K562 (cell line): ENCODE data around the gene MTRFR. TPM values are rescaled to one million over a fixed set of nuclear protein-coding genes. Genes with fewer than 3 reads are reported as not detected.
"Not testable (repeated sequence)": the region's sequence is repeated elsewhere in the genome, so short reads cannot be mapped to it uniquely, and the experiment has no call there.

Source experiments
- ATAC-seq: fragments of 200-7000 bp; cut with Tn5 transposase; 3 replicates; pipeline ENCODE4 v1.9.1; 2020; ENCODE audit warnings: moderate library complexity
- BruUV-seq: library from RNA; stranded (reverse); fragments of 400-500 nt; replicated peaks from 2 replicates; lab custom pipeline; 2021; lab: Mats Ljungman, UMichigan
- CTCF ChIA-PET: fragments of 300-600 bp; formaldehyde crosslinking; extraction: SDS; loops from one replicate; lab custom pipeline; 2021; ENCODE audit warnings: low intra/inter-chr PET ratio; lab: Yijun Ruan, JAX
- POLR2A ChIA-PET: fragments of 300-600, 350-650 bp; sonication (Branson Sonifier 250); formaldehyde crosslinking; extraction: SDS; loops from one replicate; lab custom pipeline; 2021; ENCODE audit warnings: antibody characterized with exemption, inconsistent platforms; lab: Yijun Ruan, JAX
- DNase-seq, 4 experiments: peaks; one replicate each; pipeline versions ENCODE4 v3.0.0 to v3.0.0-alpha.2; 2011 to 2018; ENCODE audit warnings: low spot score in 3 of 4, mixed read lengths in 3 of 4; ENCODE audit errors: extremely low read depth in 1 of 4
- FAIRE-seq: peaks from 2 replicates; lab custom pipeline; 2011; peaks lifted over from hg19 to GRCh38; lab: Jason Lieb, UNC
- H2AFZ ChIP-seq: 2 replicates; pipeline ENCODE4 v1.6.0; 2011; ENCODE audit warnings: low read depth, low read length, control low read depth, inconsistent platforms
- H3K27ac ChIP-seq: fragments of 200-600 bp; 3 replicates; pipeline ENCODE4 v1.8.0; 2011; ENCODE audit warnings: low read depth, mild to moderate bottlenecking, control low read depth, inconsistent platforms, low read length, moderate library complexity, mixed read lengths; ENCODE audit errors: extremely low read depth
- H3K27me3 ChIP-seq, 2 experiments: fragments of 300-600 bp in 1 of 2; 2 replicates in 1 of 2; 3 replicates in 1 of 2; pipeline versions ENCODE4 v1.6.0 to v1.8.0; 2011; ENCODE audit warnings: inconsistent platforms in 2 of 2, low read length in 2 of 2, mild to moderate bottlenecking in 1 of 2, mixed read lengths in 1 of 2, moderate library complexity in 1 of 2; ENCODE audit not compliant: control insufficient read depth in 2 of 2, insufficient read depth in 2 of 2
- H3K36me3 ChIP-seq: fragments of 300-600 bp; 3 replicates; pipeline ENCODE4 v1.8.0; 2011; ENCODE audit warnings: mild to moderate bottlenecking, low read length, inconsistent platforms; ENCODE audit not compliant: control insufficient read depth, insufficient read depth
- H3K4me1 ChIP-seq, 2 experiments: fragments of 200-600 bp in 1 of 2; replicated peaks in 1 of 2; 2 replicates in 1 of 2; 3 replicates in 1 of 2; pipeline versions ENCODE4 v1.5.1 to v1.8.0; 2011; ENCODE audit warnings: inconsistent platforms in 2 of 2, low read length in 2 of 2, mild to moderate bottlenecking in 1 of 2, mixed read lengths in 1 of 2, moderate library complexity in 1 of 2; ENCODE audit not compliant: control insufficient read depth in 2 of 2, insufficient read depth in 2 of 2
- H3K4me2 ChIP-seq: 2 replicates; pipeline ENCODE4 v1.6.1; 2011; ENCODE audit warnings: low read length, control low read depth, inconsistent platforms, mixed read lengths; ENCODE audit not compliant: insufficient read depth
- H3K4me3 ChIP-seq: fragments of 200-600 bp; sonication (generic), shearing (Covaris generic); 2 replicates; pipeline ENCODE4 v1.5.1; 2016; ENCODE audit warnings: control low read depth, inconsistent platforms
- H3K79me2 ChIP-seq: fragments of 200-600 bp; 3 replicates; pipeline ENCODE4 v1.8.0; 2011; ENCODE audit warnings: low read length, inconsistent platforms; ENCODE audit not compliant: control insufficient read depth, insufficient read depth
- H3K9ac ChIP-seq, 2 experiments: 2 replicates each; pipeline versions ENCODE4 v1.6.0 to v1.6.1; 2011; ENCODE audit warnings: low read depth in 2 of 2, low read length in 2 of 2, control low read depth in 1 of 2, inconsistent platforms in 1 of 2, mild to moderate bottlenecking in 1 of 2, mixed read lengths in 1 of 2; ENCODE audit not compliant: insufficient read depth in 1 of 2
- H3K9me1 ChIP-seq: one replicate; pipeline ENCODE4 v1.6.0; 2011; ENCODE audit warnings: inconsistent platforms, mild to moderate bottlenecking, low read length, moderate library complexity; ENCODE audit not compliant: control insufficient read depth, insufficient read depth
- H3K9me3 ChIP-seq: replicated peaks from 2 replicates; pipeline ENCODE4 v1.5.1; 2011; ENCODE audit warnings: low read depth, low read length, inconsistent platforms; ENCODE audit not compliant: control insufficient read depth, insufficient read depth
- H4K20me1 ChIP-seq: replicated peaks from 2 replicates; pipeline ENCODE4 v1.6.1; 2011; ENCODE audit warnings: low read length, inconsistent platforms, mixed read lengths; ENCODE audit not compliant: control insufficient read depth, insufficient read depth
- ARID2 ChIP-seq: fragments of 450-650 bp; IDR thresholded peaks from 2 replicates; pipeline ENCODE4 v1.6.1; 2017; ENCODE audit warnings: antibody characterized with exemption, mild to moderate bottlenecking
- CBFB ChIP-seq: sonication (generic); formaldehyde crosslinking; IDR thresholded peaks from 2 replicates; pipeline ENCODE4 v1.4.0; 2020; ENCODE audit warnings: mild to moderate bottlenecking, missing genetic modification reagents
- CEBPB ChIP-seq: fragments of 450-650 bp; IDR thresholded peaks from 2 replicates; pipeline ENCODE4 v1.6.1; 2016; ENCODE audit warnings: missing genetic modification characterization, missing compliant biosample characterization
- CTBP1 ChIP-seq: fragments of 450-650 bp; IDR thresholded peaks from 2 replicates; pipeline ENCODE4 v1.6.1; 2016; ENCODE audit warnings: borderline replicate concordance
- ELF4 ChIP-seq: fragments of 450-650 bp; formaldehyde crosslinking; IDR thresholded peaks from 2 replicates; pipeline ENCODE4 v1.4.0; 2022; ENCODE audit warnings: missing genetic modification characterization
- HDGF ChIP-seq: fragments of 450-650 bp; IDR thresholded peaks from 2 replicates; pipeline ENCODE4 v1.6.1; 2016
- IFI16 ChIP-seq: fragments of 250-450 bp; sonication (Bioruptor Pico); IDR thresholded peaks from 2 replicates; pipeline ENCODE4 v2.1.2; 2022; ENCODE audit warnings: mild to moderate bottlenecking, inconsistent platforms
- IRF2 ChIP-seq: sonication (generic); formaldehyde crosslinking; IDR thresholded peaks from 2 replicates; pipeline ENCODE4 v1.8.1; 2022; ENCODE audit warnings: mild to moderate bottlenecking, missing genetic modification reagents
- NCOA6 ChIP-seq: fragments of 450-650 bp; IDR thresholded peaks from 2 replicates; pipeline ENCODE4 v1.6.1; 2017; ENCODE audit warnings: mild to moderate bottlenecking
- SETDB1 ChIP-seq: IDR thresholded peaks from one replicate; pipeline ENCODE4 v1.6.1; 2012; ENCODE audit warnings: low read length, control low read depth, inconsistent platforms
- SMARCA5 ChIP-seq: fragments of 450-650 bp; IDR thresholded peaks from 2 replicates; pipeline ENCODE4 v1.6.1; 2016
- SRF ChIP-seq, 2 experiments: fragments of 250-450, 450-650 bp in 1 of 2; sonication (Bioruptor Pico) in 1 of 2; sonication (generic) in 1 of 2; formaldehyde crosslinking; IDR thresholded peaks; 2 replicates each; pipeline versions ENCODE4 v1.5.0 to v1.5.1; 2020 to 2022; ENCODE audit warnings: mild to moderate bottlenecking in 1 of 2, missing genetic modification reagents in 1 of 2
- TRIM28 ChIP-seq: fragments of 450-650 bp; IDR thresholded peaks from 2 replicates; pipeline ENCODE4 v1.6.1; 2017
- XRCC3 ChIP-seq: fragments of 450-650 bp; IDR thresholded peaks from 2 replicates; pipeline ENCODE4 v1.6.1; 2017; ENCODE audit warnings: mild to moderate bottlenecking, moderate library complexity
- ZNF212 ChIP-seq: fragments of 450-650 bp; formaldehyde crosslinking; IDR thresholded peaks from 2 replicates; pipeline ENCODE4 v1.4.0; 2020; ENCODE audit warnings: mild to moderate bottlenecking
- ZNF561 ChIP-seq: fragments of 450-650 bp; formaldehyde crosslinking; conservative IDR thresholded peaks from 2 replicates; pipeline ENCODE4 v1.4.0; 2020; ENCODE audit warnings: mild to moderate bottlenecking, moderate library complexity
- ZNF583 ChIP-seq: fragments of 250-450 bp; sonication (Bioruptor Pico); IDR thresholded peaks from 2 replicates; pipeline ENCODE4 v1.4.0; 2020
- whole genome bisulfite sequencing: fragments of 100-300 bp; shearing (Covaris generic); methylation state at CpG from one replicate; pipeline ENCODE4 v1.1.6; 2016; ENCODE audit warnings: low coverage, mixed read lengths; ENCODE audit not compliant: insufficient coverage; ENCODE audit errors: missing lambda C conversion rate; 5-methylcytosine and 5-hydroxymethylcytosine counted together
- in situ Hi-C: fragments of 300-500 bp; cut with MboI; formaldehyde crosslinking; loops from 4 replicates; pipeline ENCODE4 v1.15.0; 2018; ENCODE audit warnings: inconsistent platforms, mixed read lengths
- intact Hi-C: fragments of 100-400 bp; cut with micrococcal nuclease; formaldehyde crosslinking; loops from 2 replicates; pipeline ENCODE4 v1.14.2; 2022
- polyA plus RNA-seq, 8 experiments: library from polyadenylated mRNA; depleted of rRNA in 4 of 8; stranded (reverse) in 5 of 8; unstranded in 3 of 8; fragments of >200 nt; fragmentation: Nextera tagmentation in 2 of 8; fragmentation: Illumina TruSeq in 1 of 8; extraction: Ambion mirVana in 2 of 8; extraction: Trizol in 1 of 8; gene quantifications; 2 replicates each; pipeline versions ENCODE4 v1.2.1 to v1.2.3, GENCODE V29; 2011 to 2014; ENCODE audit warnings: inconsistent platforms in 1 of 8, missing spikeins in 1 of 8
- total RNA-seq, 7 experiments: library from RNA; depleted of rRNA in 6 of 7; stranded (reverse); fragments of >200 nt in 6 of 7; fragmentation: Illumina TruSeq in 2 of 7; extraction: Trizol in 2 of 7; gene quantifications; 2 replicates each; pipeline versions ENCODE4 v1.2.1 to v1.2.3, GENCODE V29; 2011 to 2021; ENCODE audit warnings: low replicate concordance in 1 of 7
- TF ChIP-seq, protein P1 (sequence below): fragments of 250-450 bp; sonication (Bioruptor Pico); IDR thresholded peaks from 2 replicates; pipeline ENCODE4 v1.5.0; 2022; ENCODE audit warnings: mild to moderate bottlenecking
- TF ChIP-seq, protein P2 (sequence below): fragments of 250-450 bp; sonication (Bioruptor Pico); IDR thresholded peaks from 2 replicates; pipeline ENCODE4 v1.8.0; 2021; ENCODE audit warnings: moderate library complexity, mild to moderate bottlenecking, inconsistent platforms
- TF ChIP-seq, protein P3 (sequence below): fragments of 250-450 bp; sonication (Bioruptor Pico); IDR thresholded peaks from 2 replicates; pipeline ENCODE4 v1.5.0; 2021; ENCODE audit warnings: mild to moderate bottlenecking, moderate library complexity

MTRFR gene
- total and polyA plus RNA-seq, 9 of the 15 experiments (the other 6 are each of a cell fraction or from before 2014, with no cell fraction given), result 16.7 to 55.6 (median 34.7) TPM

DNA sequence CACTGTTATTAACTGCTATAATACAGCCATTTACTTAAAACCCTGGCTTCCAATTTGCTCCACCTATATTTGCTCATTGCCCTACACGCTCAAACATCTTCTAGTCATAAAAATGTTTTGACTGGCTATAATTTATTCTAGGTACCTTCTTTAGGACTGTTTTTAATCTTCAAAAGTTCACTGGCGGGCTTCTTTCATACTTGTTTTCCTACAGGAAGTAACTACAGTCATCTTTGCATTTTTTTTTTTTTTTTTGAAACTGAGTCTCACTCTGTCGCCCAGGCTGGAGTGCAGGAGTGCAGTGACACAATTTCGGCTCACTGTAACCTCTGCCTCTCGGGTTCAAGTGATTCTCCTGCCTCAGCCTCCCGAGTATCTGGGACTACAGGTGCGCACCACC, 32.8 kb upstream of the MTRFR start:
- POLR2A ChIA-PET, result interaction anchor here (0.6 to 1.8 kb wide), 2 partner anchors 22 to 1545 kb away, joined by 3 to 4 read pairs; no protein-coding TSS in a partner anchor
- H3K4me2 ChIP-seq, result no peak overlapping the region

DNA sequence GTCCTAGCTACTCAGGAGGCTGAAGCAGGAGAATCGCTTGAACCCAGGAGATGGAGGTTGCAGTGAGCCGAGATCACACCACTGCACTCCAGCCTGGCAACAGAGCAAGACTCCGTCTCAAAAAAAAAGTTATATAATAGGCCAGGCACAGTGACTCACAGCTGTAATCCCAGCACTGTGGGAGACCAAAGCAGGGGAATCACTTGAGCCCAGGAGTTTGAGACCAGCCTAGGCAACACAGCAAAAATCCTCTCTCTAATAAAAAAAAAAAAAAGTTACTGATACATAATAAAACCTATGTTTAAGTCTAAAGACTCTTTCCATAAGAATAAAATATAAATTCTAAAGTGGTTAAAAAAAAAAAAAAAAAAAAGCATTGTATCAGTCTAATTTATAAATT, 26.4 kb upstream of the MTRFR start:
- H3K9me1 ChIP-seq, DNase-seq, H3K9me3 ChIP-seq, CTCF ChIA-PET, H2AFZ ChIP-seq, H4K20me1 ChIP-seq, H3K4me3 ChIP-seq, H3K27me3 ChIP-seq, FAIRE-seq, intact Hi-C loops, in situ Hi-C loops, H3K4me1 ChIP-seq, H3K9ac ChIP-seq, H3K4me2 ChIP-seq, ATAC-seq, BruUV-seq, H3K27ac ChIP-seq, H3K79me2 ChIP-seq: not testable (repeated sequence)
- H3K36me3 ChIP-seq, result peaks cover 72% of the 10 kb centered on the region
- POLR2A ChIA-PET, result interaction anchor here (0.7 to 0.8 kb wide), 2 partner anchors 9 to 32 kb away, joined by 3 to 7 read pairs; no protein-coding TSS in a partner anchor
- 100% methylated on average over 3 of the region's 3 CpGs for WGBS

More for the DNA sequence above, 32.8 kb upstream of the MTRFR start:
- 92% methylated on average over 7 of the region's 7 CpGs for WGBS
- intact Hi-C loops (no loop called here), in situ Hi-C loops (no loop called here)
- H3K27ac ChIP-seq, result no peak overlapping the region
- H3K79me2 ChIP-seq, result no peaks in the 10 kb centered on the region
- no peaks in the 10 kb centered on the region for H3K9me1 ChIP-seq
- no peaks in the 10 kb centered on the region for H3K27me3 ChIP-seq
- H3K9ac ChIP-seq, result no peak overlapping the region
- H3K36me3 ChIP-seq, result peaks cover 88% of the 10 kb centered on the region
- no TSS peak for BruUV-seq
- H3K4me1 ChIP-seq, result no peaks in the 10 kb centered on the region
- H3K4me3 ChIP-seq, result no peak overlapping the region
- FAIRE-seq (no peak), ATAC-seq (no peak), DNase-seq (no peak)
- CTCF ChIA-PET, result no interaction called here
- TF ChIP-seq ZNF583 (no peak), ZNF212 (CRISPR knock-in tag) (no peak), SETDB1 (no peak), TRIM28 (no peak), CTBP1 (no peak), CBFB (CRISPR knock-in tag) (no peak), NCOA6 (no peak), SMARCA5 (no peak), SRF (CRISPR knock-in tag; IDR thresholded peaks at IDR 0.05) (no peak), ZNF561 (CRISPR knock-in tag) (no peak), ELF4 (no peak), HDGF (no peak), IRF2 (CRISPR knock-in tag) (no peak), IFI16 (CRISPR knock-in tag) (no peak), CEBPB (tag) (no peak), XRCC3 (no peak), ARID2 (no peak)
- TF ChIP-seq, protein P1, sequence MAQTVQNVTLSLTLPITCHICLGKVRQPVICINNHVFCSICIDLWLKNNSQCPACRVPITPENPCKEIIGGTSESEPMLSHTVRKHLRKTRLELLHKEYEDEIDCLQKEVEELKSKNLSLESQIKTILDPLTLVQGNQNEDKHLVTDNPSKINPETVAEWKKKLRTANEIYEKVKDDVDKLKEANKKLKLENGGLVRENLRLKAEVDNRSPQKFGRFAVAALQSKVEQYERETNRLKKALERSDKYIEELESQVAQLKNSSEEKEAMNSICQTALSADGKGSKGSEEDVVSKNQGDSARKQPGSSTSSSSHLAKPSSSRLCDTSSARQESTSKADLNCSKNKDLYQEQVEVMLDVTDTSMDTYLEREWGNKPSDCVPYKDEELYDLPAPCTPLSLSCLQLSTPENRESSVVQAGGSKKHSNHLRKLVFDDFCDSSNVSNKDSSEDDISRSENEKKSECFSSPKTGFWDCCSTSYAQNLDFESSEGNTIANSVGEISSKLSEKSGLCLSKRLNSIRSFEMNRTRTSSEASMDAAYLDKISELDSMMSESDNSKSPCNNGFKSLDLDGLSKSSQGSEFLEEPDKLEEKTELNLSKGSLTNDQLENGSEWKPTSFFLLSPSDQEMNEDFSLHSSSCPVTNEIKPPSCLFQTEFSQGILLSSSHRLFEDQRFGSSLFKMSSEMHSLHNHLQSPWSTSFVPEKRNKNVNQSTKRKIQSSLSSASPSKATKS, result no peak
- TF ChIP-seq, protein P2, sequence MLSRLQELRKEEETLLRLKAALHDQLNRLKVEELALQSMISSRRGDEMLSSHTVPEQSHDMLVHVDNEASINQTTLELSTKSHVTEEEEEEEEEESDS (CRISPR knock-in tag), result no peak
- TF ChIP-seq, protein P3, sequence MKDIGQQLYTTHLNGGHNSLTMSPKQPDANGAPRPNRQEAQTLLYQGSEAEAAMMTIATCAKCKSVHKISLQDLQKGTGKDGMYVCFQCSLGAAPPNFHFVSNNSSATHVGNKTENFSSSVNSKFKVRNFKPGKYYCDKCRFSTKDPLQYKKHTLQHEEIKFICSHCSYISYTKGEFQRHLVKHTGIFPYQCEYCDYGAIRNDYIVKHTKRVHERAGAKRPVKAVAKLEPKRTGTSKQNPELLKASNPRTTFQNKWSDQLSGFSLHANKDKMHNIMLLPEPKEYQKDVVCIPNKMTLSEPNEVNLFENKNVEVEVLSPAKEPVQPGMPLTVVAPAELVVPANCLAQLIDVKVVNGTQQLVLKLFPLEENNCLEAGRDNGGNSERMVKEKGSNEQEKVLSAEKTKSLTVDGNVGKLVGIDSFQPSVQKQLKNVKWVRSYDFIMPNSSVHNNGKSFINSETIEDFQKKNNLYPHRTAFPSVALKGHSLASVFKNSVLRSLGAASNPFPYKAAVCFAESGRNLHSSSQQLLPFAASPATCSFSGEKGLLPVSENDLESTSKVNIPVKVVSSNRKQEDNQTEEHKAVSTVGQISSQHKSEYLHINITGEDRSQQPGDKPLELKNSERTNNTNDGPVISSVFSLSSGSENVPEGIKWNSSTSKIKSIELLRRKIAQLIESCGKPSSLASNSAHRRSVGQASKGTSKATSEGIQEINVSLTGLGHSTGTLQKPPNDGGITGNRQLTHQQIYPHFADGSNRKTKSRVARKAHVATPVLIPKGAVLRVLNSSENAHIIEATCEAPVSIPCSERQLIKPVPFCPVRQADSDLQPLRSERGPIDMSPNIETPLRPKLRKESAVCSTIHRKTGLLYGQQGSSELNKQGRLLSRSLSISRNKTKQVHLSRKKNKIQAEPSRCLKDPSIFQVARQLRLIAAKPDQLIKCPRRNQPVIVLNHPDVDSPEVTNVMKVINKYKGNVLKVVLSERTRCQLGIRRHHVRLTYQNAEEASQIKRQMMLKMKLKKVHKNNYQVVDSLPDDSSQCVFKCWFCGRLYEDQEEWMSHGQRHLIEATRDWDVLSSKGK (CRISPR knock-in tag), result no peak
- H4K20me1 ChIP-seq, result no peaks in the 10 kb centered on the region
- no peaks in the 10 kb centered on the region for H3K9me3 ChIP-seq
- no peak overlapping the region for H2AFZ ChIP-seq
